ENCODE results near the gene PFKL. TPM values are rescaled to one million over a fixed set of nuclear protein-coding genes. Genes with fewer than 3 reads are reported as not detected.
"Not testable (repeated sequence)": the region's sequence is repeated elsewhere in the genome, so short reads cannot be mapped to it uniquely, and the experiment has no call there.

Gene PFKL
- total RNA-seq, 1 donor from 2014 or later, result 125 TPM

GRCh38 chr21:44337941-44338895 lies 38.4 kb downstream of the PFKL start:
- peak overlapping the region; percentile 51 for H3K4me3 ChIP-seq (ENCODE audit: low read depth, low read length)
- TF ChIP-seq CTCF (conservative IDR thresholded peaks at IDR 0.05; ENCODE audit: low read depth, low read length), result peak; percentile 50
- DNase-seq (ENCODE audit: low read depth), result no peak

- no peak for DNase-seq (ENCODE audit: low read depth)
- TF ChIP-seq CTCF (conservative IDR thresholded peaks at IDR 0.05; ENCODE audit: low read depth, low read length), result no peak
- H3K4me3 ChIP-seq (ENCODE audit: low read depth, low read length), result peak within 1 kb of the TSS; percentile 85
Measured at GRCh38 chr21:44338971-44339910, 39.4 kb downstream of the PFKL start, which contains the start of gene CFAP410. Gene CFAP410, minus strand, starts transcription at chr21:44339390. Its CDS starts 196 bp downstream, at chr21:44339194.

- not testable (repeated sequence) for DNase-seq (ENCODE audit: low read depth); H3K4me3 ChIP-seq (ENCODE audit: low read depth, low read length)
Measured at GRCh38 chr21:44341726-44342458, 42.0 kb downstream of the PFKL start.

- not testable (repeated sequence) for H3K4me3 ChIP-seq (ENCODE audit: low read depth, low read length); DNase-seq (ENCODE audit: low read depth)
Measured at GRCh38 chr21:44342981-44343380, 43.1 kb downstream of the PFKL start.

- DNase-seq (ENCODE audit: low read depth), result no peak
- no peak overlapping the region for H3K4me3 ChIP-seq (ENCODE audit: low read depth, low read length)
- no peak for TF ChIP-seq CTCF (conservative IDR thresholded peaks at IDR 0.05; ENCODE audit: low read depth, low read length)
Measured at GRCh38 chr21:44344541-44345183, 44.8 kb downstream of the PFKL start.

GRCh38 chr21:44345495-44345894 lies 45.6 kb downstream of the PFKL start:
- no peak for TF ChIP-seq CTCF (conservative IDR thresholded peaks at IDR 0.05; ENCODE audit: low read depth, low read length)
- no peak for DNase-seq (ENCODE audit: low read depth)
- no peak overlapping the region for H3K4me3 ChIP-seq (ENCODE audit: low read depth, low read length)

- no peak for TF ChIP-seq CTCF (conservative IDR thresholded peaks at IDR 0.05; ENCODE audit: low read depth, low read length)
- H3K4me3 ChIP-seq (ENCODE audit: low read depth, low read length), result no peak overlapping the region
- no peak for DNase-seq (ENCODE audit: low read depth)
Measured at GRCh38 chr21:44347911-44348451, 48.1 kb downstream of the PFKL start.
